CD4-positive, alpha-beta T cell treated with Interleukin-2 at 100 ng/mL for 4 hours (primary cell): ENCODE results near the gene KRT15.
A peak's percentile ranks its signal among the peaks of the same experiment; 100 is the strongest.

ENCODE experiments used
- DNase-seq: peaks from one replicate; pipeline ENCODE4 v3.0.0-alpha.2; 2020; ENCODE audit warnings: low spot score

Gene KRT15

DNA sequence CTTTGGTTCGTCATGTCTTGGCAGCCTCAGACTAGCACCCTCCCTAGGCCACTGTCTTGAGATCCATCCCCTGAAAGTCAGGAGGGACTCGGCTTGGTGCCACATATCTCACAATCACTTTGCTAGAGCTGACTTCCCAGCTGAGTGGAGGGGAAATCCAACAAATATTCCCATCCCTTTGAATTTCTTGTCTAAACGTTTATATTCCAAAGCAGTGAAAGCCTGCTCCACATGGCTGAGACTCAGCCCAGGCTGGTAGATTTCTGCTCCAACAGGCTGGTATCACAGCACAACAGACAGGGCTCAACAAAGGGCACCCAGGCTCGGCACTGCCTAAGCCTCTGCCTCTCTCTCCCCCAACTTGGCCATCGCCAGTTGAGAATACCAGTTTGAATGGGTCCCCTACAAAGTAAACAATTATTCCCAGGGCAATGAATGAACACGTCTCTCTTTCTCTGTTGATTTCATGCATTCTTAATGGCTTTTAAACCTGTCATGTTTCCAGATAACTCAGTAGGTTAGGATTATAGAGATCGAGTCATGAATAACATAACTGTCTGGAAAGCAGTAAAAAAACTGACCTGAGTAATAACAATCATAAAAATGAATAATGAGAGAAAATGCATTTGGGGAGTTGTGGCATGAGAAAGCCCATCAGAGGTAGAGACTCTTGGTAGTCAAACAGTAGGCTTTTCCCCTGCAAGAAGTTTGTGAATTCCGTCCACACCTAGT lies 14.3 kb downstream of the KRT15 start:
- DNase-seq, result no peak

DNA sequence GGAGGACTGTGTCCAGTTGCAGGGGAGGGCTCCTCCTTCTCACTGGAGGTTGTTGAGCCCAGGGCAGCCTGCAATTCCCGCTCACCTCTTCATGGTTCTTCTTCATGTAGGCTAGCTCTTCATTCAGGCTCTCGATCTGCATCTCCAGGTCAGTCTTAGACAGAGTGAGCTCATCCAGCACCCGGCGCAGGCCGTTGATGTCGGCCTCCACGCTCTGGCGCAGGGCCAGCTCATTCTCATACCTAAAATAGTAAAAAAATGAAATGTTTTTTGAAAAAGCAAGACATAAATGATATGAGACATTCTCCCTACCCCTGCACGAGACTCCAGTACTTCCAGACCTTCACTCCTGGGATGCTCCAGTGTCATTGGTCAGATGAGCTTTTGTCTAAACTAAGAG lies 15.5 kb downstream of the KRT15 start:
- DNase-seq, result no peak

DNA sequence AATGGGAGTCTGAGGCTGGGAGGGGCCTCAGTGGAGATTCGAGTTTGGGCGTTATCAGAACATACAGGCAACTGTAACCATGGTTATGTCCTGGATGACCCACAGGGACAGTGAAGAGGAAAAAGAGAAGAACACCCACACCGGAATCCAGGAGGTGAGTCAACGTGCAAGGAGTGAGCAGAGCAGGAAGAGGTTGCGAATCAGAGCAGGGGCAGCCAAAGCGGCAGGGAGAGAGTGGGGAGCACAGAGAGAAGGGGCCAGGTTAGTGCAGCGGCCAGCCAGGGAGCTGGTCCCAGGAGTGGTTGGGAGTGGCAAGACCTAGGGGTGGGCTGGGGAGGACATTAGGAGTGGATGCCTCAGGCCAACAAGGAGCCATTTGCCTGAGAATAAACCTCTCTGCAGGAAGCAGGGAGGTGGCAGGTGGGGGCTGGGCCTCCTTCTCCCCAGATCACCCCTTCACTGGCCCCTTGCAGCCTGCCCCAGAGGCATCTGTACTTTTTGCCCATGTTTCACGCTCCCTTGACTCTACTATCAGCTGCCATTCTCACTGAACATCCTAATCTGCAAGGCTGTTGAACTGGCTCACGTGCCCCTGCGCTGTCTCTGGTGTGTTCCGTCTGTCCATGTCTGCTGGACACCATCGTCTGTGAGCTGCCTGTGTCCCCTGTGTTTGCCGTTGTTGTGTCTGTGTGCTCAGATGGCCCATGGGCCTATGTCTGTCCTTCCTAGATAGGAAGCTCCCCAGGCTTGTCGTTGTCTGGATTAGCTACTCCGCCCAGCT lies 18.4 kb downstream of the KRT15 start:
- no peak for DNase-seq

DNA sequence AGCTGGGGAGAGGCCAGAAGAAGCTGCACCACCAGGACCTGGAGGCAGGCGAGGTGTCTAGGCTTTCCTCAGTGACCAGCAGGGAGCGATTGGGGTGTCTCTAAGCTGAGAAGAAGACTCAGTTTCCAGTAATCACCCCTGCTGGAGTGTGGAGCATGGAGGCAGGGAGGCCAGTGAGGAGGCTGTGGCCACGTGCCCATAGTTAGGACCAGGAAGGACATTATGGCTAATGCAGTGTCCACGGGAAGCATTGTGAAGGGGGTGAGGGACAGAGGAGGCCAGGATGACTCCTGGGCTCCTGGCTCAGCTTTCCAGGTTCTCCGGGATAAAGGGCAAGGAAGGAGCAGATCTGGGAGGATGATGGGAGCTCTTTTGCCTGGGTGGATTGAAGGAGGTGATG lies 19.0 kb downstream of the KRT15 start:
- DNase-seq, result no peak

DNA sequence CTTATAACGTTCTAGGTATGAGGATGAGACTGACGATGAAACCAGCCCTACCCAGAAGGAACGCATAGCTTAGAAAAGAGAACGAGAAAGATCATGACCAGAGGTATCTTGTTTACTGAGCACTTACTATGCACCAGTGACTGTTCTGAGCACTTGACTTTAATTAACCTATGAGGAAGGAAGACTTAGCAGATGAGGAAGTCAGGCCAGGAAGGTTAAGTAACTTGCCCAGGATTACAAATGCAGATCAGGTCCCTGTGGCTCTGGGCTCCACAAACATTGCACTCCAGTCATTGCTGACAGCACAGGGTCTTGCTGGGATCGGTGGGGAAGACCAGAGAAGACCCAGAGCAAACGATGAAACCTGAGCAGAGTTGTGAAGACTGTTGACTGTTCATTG lies 20.4 kb downstream of the KRT15 start:
- no peak for DNase-seq

DNA sequence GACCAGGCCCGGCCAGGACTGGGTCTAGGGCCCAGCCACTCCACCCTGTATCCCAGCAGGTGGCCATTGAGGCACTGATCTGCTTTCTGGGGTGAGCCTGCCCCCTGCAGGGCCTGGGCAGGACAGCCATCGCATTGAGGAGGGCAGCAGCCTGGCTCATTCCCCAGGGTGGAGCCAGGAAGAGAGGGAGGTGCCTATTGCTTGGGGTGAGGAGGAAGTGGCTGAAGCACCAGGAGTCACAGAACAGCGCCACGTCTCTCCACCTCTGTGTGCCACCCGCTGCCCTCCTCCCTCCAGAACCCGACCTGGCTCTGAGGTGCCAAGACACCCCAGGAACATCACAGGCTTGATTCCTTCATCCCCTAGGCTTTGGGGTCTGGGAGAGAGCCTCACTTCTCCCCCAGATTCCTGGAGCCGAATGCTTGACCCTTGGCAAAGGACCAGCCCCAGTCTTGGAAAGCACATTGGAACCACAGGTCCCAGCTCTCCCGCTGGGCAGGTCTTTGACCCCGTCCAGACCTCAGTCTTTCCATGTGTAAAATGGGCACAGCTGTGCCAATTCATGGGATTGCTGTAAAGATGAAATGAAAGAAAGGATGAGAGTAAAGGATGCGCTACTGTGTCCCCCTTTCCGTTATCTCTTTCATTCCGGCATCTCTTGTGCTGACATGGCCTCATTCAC lies 21.7 kb downstream of the KRT15 start:
- DNase-seq, result peak; percentile 53

DNA sequence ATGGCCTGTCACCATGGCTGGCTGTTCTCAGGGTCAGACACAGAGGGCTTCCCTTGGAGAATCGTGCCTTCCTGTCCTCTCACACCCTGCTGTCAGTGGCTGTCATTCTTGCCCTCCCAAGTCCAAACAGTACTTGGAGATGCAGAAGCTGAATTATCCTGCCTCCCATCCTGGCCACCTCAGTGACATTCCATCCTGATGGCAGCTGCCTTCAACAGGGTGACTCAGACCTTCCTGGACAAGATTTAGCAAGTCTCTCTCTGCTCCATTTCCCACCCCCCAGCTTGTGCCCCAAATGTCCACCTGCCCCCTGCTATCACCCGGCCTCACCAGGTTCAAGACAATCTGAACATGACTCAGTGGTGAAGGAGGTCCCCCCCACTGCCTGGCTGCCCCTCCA lies 24.2 kb downstream of the KRT15 start:
- DNase-seq, result no peak

DNA sequence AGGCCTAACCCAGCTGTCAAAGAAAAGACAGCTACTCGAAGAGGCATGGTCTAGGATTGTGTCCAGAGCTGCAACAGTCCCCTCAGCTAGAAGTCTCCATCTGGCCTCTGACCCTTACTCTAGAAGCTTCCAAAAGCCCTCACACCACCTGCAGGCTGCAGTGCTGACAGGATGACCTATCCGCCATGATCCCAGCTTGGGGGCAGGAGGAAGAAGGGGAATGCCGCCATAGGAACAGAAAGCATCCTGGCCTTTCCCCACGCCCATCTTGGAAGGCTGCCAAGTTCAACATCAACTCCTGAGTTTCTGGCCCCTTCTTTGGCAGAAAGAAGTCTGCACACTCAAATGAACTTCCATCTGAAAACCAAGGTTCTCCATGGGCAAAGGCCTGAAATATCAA lies 25.9 kb downstream of the KRT15 start:
- DNase-seq, result no peak

DNA sequence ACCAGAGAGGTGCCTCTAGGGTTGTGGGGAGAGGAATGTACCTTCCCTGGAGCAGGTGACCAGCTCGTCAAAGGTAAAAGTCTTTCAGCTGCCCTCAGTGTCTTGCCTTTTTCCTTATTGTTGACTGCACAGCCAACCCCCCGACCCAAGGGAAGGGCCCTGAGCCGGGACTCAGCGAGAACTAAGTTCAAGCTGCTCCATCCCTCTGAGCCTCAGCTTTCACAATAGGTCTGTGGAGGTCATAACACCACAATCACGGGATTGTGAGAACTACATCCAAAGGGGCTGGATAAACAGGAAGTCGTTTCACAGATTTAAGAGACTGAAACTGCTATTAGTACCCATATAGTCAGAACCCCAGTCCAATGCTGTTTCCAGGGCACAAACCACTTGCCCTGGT lies 26.3 kb downstream of the KRT15 start:
- no peak for DNase-seq

DNA sequence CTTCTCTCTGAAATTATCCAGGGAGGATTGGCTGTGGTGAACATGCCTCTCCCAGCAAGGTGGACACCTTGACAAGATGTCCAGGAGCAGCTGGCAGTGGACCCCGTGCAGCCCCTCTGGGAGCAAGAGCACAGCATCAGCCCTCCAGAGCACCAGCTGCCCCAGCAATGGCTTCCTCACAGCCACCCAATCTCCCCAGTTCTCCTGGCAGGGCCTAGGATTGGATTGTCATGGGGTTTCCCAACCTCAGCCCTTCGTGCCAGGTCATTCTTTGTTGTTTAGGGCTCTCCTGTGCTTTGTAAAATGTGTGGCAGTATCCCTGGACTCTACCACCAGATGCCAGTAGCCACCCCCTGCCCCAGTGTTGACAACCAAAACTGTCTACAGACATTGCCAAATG lies 27.2 kb downstream of the KRT15 start:
- no peak for DNase-seq

DNA sequence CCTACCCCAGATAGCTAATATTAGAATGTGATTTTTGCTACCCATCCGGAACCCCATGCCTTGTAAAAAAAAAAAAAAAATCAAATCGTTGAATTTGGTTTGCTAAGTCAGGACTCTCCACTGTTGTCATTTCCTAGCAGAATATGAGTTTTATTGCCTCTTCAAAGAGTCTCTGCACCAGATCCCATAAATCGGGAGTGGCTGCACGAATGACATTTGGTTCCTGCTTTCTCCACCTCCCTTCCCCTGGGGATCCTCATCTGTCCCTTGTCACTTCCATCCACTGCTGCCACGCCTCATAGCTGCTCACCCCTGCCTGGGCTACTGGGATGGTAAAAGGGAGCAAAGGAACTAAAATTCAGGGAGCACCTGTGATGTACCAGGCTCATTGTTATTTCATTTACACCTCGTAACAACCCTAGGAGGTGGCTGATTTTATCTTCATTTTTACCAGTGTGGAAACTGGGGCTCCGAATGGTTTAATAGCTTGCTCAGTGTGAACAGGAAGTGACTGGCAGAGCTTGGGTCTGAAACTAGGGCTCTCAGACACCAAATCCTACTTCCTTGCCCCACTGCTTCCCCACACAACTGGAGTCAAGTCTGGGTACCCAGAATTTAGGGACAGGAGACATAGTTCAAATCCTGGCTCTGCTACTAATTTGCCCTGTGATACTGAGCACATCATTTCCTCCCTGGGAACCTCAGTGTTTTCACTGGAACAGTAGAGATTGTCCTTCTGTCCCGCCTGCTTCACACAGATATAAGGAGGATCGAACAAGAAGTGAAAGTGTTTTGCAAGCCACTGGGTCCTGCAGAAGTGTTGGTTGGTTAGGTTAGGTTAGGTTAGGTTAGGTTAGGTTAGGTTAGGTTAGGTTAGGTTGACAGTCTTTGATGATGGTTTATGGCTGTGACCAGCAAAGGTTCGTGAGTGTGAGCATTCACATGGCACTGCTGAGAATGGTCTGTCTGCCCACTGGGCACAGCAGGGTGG lies 28.4 kb downstream of the KRT15 start:
- DNase-seq, result no peak

DNA sequence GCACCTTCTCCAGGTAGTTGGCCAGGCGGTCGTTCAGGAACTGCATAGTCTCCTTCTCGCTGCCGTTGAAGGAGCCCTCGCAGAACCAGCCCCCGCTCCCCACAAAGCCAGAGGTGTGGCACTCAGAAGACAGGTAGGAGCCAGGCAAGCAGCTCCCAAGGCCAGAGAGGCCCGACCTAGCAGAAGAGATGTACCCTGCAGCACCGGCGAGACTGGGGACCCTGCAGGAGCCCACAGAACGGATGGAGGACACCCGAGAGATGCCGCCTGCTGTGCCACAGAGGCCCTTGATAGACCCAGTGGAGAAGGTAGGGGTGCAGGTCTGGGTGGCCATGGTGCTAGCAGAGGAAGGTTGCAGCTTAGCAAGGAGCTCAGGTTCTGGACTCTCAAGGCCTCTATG lies 29.2 kb downstream of the KRT15 start, which contains the start of gene KRT36:
KRT36 (minus strand) TSS at position 380 of the 400 bp plus-strand sequence; CDS start at position 334, 46 bp downstream.
- no peak for DNase-seq

DNA sequence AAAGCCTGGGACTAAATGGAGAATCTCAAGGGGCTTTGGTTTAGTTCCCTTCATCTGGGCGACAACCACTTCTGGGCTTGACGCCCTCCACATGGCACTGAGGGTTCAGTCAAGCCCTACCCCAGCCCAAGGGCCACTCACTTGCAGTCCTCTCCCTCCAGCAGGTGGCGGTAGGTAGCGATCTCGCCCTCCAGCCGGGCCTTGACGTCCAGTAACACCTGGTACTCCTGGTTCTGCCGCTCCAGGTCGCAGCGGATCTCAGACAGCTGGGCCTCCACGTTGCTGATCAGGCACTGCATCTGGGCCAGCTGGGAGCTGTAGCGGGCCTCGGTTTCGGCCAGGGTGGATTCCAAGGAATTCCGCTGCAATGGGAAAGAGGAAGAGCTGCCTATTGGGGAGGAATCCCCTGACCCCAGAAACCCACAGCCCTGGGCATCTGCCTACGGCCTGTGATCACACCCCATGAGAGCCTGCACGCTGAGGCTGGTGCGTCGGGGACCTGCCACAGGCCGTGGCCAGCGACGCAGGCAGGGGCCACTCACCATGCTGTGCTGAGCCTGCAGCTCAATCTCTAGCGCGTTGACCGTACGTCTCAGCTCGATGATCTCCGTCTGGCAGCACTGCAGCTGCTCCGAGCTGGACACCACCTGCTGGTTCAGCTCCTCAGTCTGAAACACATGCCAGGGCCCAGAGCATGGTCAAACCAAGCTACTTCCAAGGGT lies 31.7 kb downstream of the KRT15 start:
- DNase-seq, result peak; percentile 19

DNA sequence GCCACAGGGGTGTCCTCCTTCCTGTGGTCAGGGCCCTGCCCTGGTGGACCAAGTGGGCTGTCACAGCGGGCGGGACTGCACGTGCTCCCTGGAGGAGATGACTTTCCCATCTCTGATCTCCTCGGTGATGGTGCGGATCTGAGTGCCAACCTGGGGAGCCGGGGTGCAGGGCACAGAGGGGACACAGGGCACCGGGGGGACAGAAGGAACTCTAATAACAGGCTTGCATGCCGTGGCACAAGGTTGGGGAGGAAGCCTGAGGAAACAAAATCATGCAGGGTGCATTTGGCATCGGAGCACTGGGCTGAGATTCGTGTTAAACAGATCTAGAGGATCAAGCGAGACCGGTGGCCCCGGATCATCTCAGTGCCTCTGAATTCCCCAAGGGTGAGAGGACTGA lies 32.4 kb downstream of the KRT15 start:
- no peak for DNase-seq

DNA sequence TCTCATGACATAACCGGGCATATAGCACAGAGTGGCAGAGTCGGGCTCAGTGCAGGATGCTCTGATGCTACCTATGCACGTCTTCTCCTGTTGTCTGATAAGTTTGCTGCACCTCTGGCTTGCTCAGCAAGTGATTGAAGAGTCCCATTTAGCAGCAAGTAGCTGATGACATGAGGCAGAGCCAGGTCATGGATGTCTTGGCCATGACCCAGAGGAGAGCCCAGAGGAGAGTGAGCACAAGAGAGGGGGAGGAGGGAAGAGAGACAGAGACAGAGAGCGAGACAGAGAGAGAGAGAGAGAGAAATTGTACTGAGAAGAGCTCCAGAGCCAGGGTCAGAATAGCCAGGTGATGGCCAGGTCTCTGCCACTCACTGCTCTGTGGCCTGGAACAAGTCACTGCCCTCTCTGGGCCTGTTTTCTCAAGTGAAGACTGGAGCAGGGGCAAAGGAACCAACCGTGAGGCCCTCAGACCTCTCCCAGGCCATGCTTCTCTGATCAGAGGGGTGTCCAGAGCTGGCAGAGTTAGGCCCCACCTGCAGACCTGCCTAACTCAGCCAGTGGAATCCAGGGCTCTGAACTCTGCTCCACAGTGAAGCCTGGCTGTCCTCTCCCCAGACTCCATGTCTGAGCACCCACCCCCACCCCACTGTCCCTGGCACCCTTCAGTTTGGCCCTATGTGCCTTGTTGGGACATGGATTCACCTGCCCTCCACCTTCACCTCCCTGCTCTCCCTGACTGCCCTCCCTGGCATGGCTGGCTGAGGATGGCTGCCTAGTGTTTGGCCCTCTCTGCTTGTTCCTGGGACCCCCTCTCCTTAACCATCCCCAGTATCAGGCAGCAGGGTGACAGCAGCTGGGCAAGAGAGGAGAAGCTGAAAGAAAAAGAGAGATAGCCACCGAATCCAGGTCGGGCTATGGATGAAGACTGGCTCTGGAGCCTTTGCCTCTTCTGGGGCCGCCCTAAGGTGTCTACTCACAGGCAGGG lies 33.5 kb downstream of the KRT15 start:
- no peak for DNase-seq

DNA sequence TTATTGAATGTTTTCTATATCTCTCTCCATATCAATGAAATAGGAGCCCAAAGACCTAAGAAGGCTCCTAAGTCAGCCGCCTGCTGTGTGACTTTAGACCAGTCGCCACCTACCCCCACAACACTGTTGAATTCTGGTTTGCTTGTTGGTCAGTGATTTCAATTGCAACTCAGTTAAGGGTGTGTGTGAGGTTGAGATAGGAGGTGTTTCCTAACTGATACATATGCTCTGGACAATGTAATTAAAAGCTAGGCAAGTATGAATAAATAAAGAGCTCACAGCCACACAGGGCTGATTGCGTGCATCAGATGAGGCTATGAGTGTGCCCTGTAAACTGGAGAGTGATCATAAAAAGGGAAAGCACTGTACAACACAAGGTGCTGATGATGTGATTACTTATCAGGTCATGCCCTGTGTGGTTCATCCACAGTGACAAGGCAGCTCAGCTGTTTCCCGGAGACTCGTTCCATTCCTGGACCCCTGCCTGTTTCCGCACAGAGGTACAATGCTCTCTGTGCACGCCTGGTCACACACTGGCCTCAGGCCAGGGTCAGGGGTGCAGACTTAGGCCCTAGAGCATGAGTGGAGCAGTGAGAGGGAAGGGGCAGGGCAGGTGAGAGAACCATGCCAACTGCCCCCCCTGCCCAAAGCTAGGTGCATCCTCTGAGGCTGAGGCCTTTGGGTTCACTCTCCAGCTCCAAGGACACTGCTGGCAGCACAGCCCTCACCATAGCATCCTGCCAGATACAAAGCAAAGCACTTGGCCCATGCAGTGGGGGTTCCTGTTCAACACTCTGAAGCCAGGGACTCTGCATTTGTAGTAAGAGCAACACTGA lies 34.5 kb downstream of the KRT15 start:
- no peak for DNase-seq

DNA sequence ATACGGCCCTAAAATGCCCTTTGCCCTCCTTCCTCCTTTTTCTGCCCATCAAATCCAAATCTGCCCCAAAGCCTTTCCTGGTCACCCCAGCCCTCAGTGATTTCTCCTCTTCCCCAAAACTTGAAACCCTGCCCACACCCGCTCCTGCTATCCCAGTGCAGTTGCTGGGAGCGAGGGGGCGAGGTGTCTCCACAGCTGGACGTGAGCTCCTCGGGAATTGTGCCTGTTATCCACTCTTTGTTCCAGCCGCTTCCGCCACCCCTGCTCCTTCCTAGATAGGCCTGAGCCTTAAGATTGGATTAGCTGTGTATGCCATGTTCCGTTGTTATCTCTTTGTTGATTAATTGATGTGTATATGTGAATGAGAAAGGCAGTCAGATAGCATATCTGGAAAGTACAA lies 35.2 kb downstream of the KRT15 start:
- DNase-seq, result no peak

DNA sequence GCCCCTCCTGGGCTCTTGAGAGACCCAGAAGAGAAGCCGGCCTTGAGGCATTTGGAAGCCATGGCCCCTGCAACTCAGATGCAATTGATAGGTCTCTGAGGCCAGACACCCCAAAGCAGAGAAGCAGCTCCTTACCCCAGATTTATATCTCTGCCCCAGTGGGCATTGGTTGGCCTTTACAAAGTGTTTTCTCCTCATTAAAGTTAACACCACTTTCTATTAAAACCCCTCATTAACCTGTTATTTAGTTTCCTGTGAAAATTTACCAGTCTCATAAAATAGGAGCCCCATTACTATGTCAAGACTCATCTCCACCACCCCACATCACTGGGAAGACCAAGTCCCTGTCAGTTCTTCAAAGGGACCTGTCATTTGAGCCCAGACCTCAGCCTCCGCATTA lies 37.7 kb downstream of the KRT15 start, which contains the start of gene KRT35:
KRT35 (minus strand) TSS at position 116 of the 400 bp plus-strand sequence; CDS start at position 62, 54 bp downstream.
- no peak for DNase-seq

DNA sequence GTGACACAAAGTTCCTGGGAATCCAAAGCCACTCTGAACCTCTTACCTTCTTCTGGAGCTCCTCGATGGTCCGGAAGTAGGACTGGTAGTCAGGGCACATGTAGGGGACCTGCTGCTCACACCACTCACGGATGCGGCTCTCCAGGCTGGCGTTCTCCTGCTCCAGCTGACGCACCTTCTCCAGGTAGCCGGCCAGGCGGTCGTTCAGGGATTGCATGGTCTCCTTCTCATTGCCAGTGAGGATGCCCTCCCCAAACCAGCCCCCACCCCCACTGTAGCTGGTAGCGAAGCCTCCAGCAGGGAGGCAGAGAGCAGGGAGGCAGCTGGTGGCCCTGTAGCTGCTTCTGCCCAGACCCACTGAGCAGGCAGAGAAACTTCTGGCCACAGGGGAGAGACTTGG lies 38.1 kb downstream of the KRT15 start:
- no peak for DNase-seq
